IMR-90 (cell line): ENCODE data around the gene ANKRD44. TPM values are rescaled to one million over a fixed set of nuclear protein-coding genes. Genes with fewer than 3 reads are reported as not detected.

ENCODE experiments used
- ATAC-seq: fragments of 200-7000 bp; cut with Tn5 transposase; 2 replicates; pipeline ENCODE4 v1.9.1; 2020; ENCODE audit warnings: low read depth, mild to moderate bottlenecking, moderate library complexity
- BruUV-seq: library from RNA; stranded (reverse); fragments of 400-500 nt; replicated peaks from 2 replicates; lab custom pipeline; 2021; lab: Mats Ljungman, UMichigan
- CTCF ChIA-PET: fragments of 300-600 bp; formaldehyde crosslinking; extraction: SDS; loops from one replicate; lab custom pipeline; 2021; ENCODE audit warnings: antibody characterized with exemption; lab: Yijun Ruan, JAX
- POLR2A ChIA-PET: fragments of 300-600 bp; sonication (Branson Sonifier 250); formaldehyde crosslinking; loops from one replicate; lab custom pipeline; 2022; ENCODE audit warnings: antibody characterized with exemption; ENCODE audit not compliant: unreplicated experiment; lab: Charles Lee
- DNase-seq: peaks from one replicate; pipeline ENCODE4 v3.0.0; 2013
- H2AFZ ChIP-seq: replicated peaks from 2 replicates; pipeline ENCODE3; 2013; ENCODE audit warnings: low read length, mild to moderate bottlenecking; ENCODE audit not compliant: poor library complexity
- H2AK5ac ChIP-seq: 2 replicates; pipeline ENCODE4 v1.6.1; 2013; ENCODE audit warnings: low read depth, low read length, inconsistent platforms
- H2AK9ac ChIP-seq: replicated peaks from 2 replicates; pipeline ENCODE3; 2013; ENCODE audit warnings: mild to moderate bottlenecking, low read depth, low read length, moderate library complexity; ENCODE audit not compliant: poor library complexity
- H2BK120ac ChIP-seq: 2 replicates; pipeline ENCODE4 v1.6.1; 2013; ENCODE audit warnings: low read depth, low read length, inconsistent platforms
- H2BK15ac ChIP-seq: 3 replicates; pipeline ENCODE4 v1.6.1; 2013; ENCODE audit warnings: low read depth, low read length, inconsistent platforms
- H2BK20ac ChIP-seq: 2 replicates; pipeline ENCODE4 v1.6.1; 2013; ENCODE audit warnings: low read depth, mild to moderate bottlenecking, inconsistent platforms, low read length, moderate library complexity
- H2BK5ac ChIP-seq: 2 replicates; pipeline ENCODE4 v1.6.1; 2013; ENCODE audit warnings: mild to moderate bottlenecking, low read depth, low read length, inconsistent platforms; ENCODE audit not compliant: poor library complexity, severe bottlenecking
- H3K14ac ChIP-seq: replicated peaks from 2 replicates; pipeline ENCODE4 v1.6.1; 2013; ENCODE audit warnings: low read depth, low read length, inconsistent platforms
- H3K18ac ChIP-seq: 2 replicates; pipeline ENCODE4 v1.6.1; 2013; ENCODE audit warnings: low read depth, low read length, control low read depth
- H3K23ac ChIP-seq: 2 replicates; pipeline ENCODE4 v1.6.1; 2013; ENCODE audit warnings: low read depth, low read length, inconsistent platforms
- H3K27ac ChIP-seq: 2 replicates; pipeline ENCODE4 v1.5.1; 2013; ENCODE audit warnings: mild to moderate bottlenecking, control low read depth, low read length; ENCODE audit not compliant: insufficient read depth
- H3K27me3 ChIP-seq: 2 replicates; pipeline ENCODE4 v1.6.1; 2013; ENCODE audit warnings: low read length; ENCODE audit not compliant: control insufficient read depth, insufficient read depth
- H3K36me3 ChIP-seq: 2 replicates; pipeline ENCODE4 v1.6.1; 2013; ENCODE audit warnings: low read length, mixed read lengths; ENCODE audit not compliant: control insufficient read depth, insufficient read depth
- H3K4ac ChIP-seq: 2 replicates; pipeline ENCODE4 v1.6.1; 2013; ENCODE audit warnings: low read depth, low read length, inconsistent platforms
- H3K4me1 ChIP-seq: 2 replicates; pipeline ENCODE4 v1.6.1; 2013; ENCODE audit warnings: low read length, mixed read lengths; ENCODE audit not compliant: control insufficient read depth, insufficient read depth
- H3K4me2 ChIP-seq: 2 replicates; pipeline ENCODE4 v1.6.1; 2013; ENCODE audit warnings: low read depth, mild to moderate bottlenecking, control low read depth, low read length, moderate library complexity
- H3K4me3 ChIP-seq: 2 replicates; pipeline ENCODE4 v1.5.1; 2013; ENCODE audit warnings: low read depth, mild to moderate bottlenecking, control low read depth, low read length, moderate library complexity; ENCODE audit not compliant: insufficient read depth
- H3K56ac ChIP-seq: 2 replicates; pipeline ENCODE4 v1.6.1; 2013; ENCODE audit warnings: low read length, inconsistent platforms; ENCODE audit not compliant: insufficient read depth; ENCODE audit errors: extremely low read depth
- H3K79me1 ChIP-seq, 2 experiments: 2 replicates each; pipeline ENCODE4 v1.6.1; 2013; ENCODE audit warnings: low read length in 2 of 2, inconsistent platforms in 1 of 2, low read depth in 1 of 2
- H3K9ac ChIP-seq: 2 replicates; pipeline ENCODE4 v1.6.1; 2013; ENCODE audit warnings: low read depth, low read length, control low read depth
- H3K9me1 ChIP-seq: 2 replicates; pipeline ENCODE4 v1.6.1; 2013; ENCODE audit warnings: low read length, inconsistent platforms; ENCODE audit not compliant: insufficient read depth
- H3K9me3 ChIP-seq: 2 replicates; pipeline ENCODE4 v1.6.1; 2013; ENCODE audit warnings: low read length; ENCODE audit not compliant: control insufficient read depth, insufficient read depth
- H4K20me1 ChIP-seq: 2 replicates; pipeline ENCODE4 v1.6.1; 2013; ENCODE audit warnings: low read length, inconsistent platforms; ENCODE audit not compliant: insufficient read depth
- H4K5ac ChIP-seq: 2 replicates; pipeline ENCODE4 v1.6.1; 2013; ENCODE audit warnings: mild to moderate bottlenecking, low read depth, low read length, control low read depth
- H4K8ac ChIP-seq, 2 experiments: 2 replicates each; pipeline ENCODE4 v1.6.1; 2013; ENCODE audit warnings: low read depth in 2 of 2, low read length in 2 of 2, control low read depth in 1 of 2, inconsistent platforms in 1 of 2
- H4K91ac ChIP-seq: 2 replicates; pipeline ENCODE4 v1.6.1; 2013; ENCODE audit warnings: low read depth, low read length, inconsistent platforms; ENCODE audit not compliant: insufficient read depth
- CEBPB ChIP-seq: IDR thresholded peaks from 2 replicates; pipeline ENCODE4 v1.6.1; 2012; ENCODE audit warnings: low read depth, low read length, improper control_type of control experiment
- CHD1 ChIP-seq: IDR thresholded peaks from 2 replicates; pipeline ENCODE4 v1.6.1; 2012; ENCODE audit warnings: low read depth, low read length, improper control_type of control experiment
- CTCF ChIP-seq: conservative IDR thresholded peaks from 2 replicates; pipeline ENCODE4 v1.5.1; 2012; ENCODE audit warnings: mild to moderate bottlenecking, low read depth, low read length, improper control_type of control experiment
- ELK1 ChIP-seq: fragments of 150-350 bp; IDR thresholded peaks from 2 replicates; pipeline ENCODE4 v1.6.1; 2016; ENCODE audit warnings: low read depth, mild to moderate bottlenecking, low read length, moderate library complexity, borderline replicate concordance
- FOS ChIP-seq: fragments of 150-350 bp; IDR thresholded peaks from 2 replicates; pipeline ENCODE4 v1.6.1; 2016; ENCODE audit warnings: low read depth, low read length
- MAFK ChIP-seq: IDR thresholded peaks from 2 replicates; pipeline ENCODE4 v1.6.1; 2012; ENCODE audit warnings: low read depth, low read length, improper control_type of control experiment
- MAZ ChIP-seq: IDR thresholded peaks from 2 replicates; pipeline ENCODE4 v1.6.1; 2012; ENCODE audit warnings: low read depth, mild to moderate bottlenecking, low read length, improper control_type of control experiment, moderate library complexity, borderline replicate concordance
- MXI1 ChIP-seq: IDR thresholded peaks from 2 replicates; pipeline ENCODE4 v1.6.1; 2012; ENCODE audit warnings: low read depth, mild to moderate bottlenecking, low read length, moderate library complexity, borderline replicate concordance
- NFE2L2 ChIP-seq: fragments of 150-350 bp; IDR thresholded peaks from 2 replicates; pipeline ENCODE4 v1.6.1; 2016; ENCODE audit warnings: low read depth, mild to moderate bottlenecking, low read length
- RAD21 ChIP-seq: IDR thresholded peaks from 2 replicates; pipeline ENCODE4 v1.6.1; 2012; ENCODE audit warnings: low read length, improper control_type of control experiment
- WGBS, 2 experiments: methylation state at CpG; one replicate each; pipeline versions ENCODE4 v1.1.5 to v1.1.7; 2013; ENCODE audit warnings: missing lambda C conversion rate in 2 of 2; ENCODE audit not compliant: insufficient read length in 1 of 2; ENCODE audit errors: extremely low coverage in 2 of 2; 5-methylcytosine and 5-hydroxymethylcytosine counted together
- dilution Hi-C: fragments of 300-500 bp; cut with HindIII; formaldehyde crosslinking; loops from one replicate; pipeline ENCODE4 v1.14.3; 2018; ENCODE audit warnings: low sequenced_read_pairs; ENCODE audit not compliant: unreplicated experiment
- in situ Hi-C: fragments of 300-500 bp; cut with MboI; formaldehyde crosslinking; loops from 3 replicates; pipeline ENCODE4 v1.14.3; 2019; ENCODE audit warnings: low sequenced_read_pairs, inconsistent platforms, mixed read lengths
- intact Hi-C: fragments of 100-400 bp; cut with micrococcal nuclease; formaldehyde crosslinking; loops from 2 replicates; pipeline ENCODE4 v1.10.0; 2022
- polyA plus RNA-seq, 3 experiments: library from polyadenylated mRNA; depleted of rRNA; stranded (reverse); fragments of >200 nt; gene quantifications; 2 replicates each; pipeline ENCODE4 v1.2.3, GENCODE V29; 2012; ENCODE audit warnings: low replicate concordance in 1 of 3
- total RNA-seq: library from RNA; depleted of rRNA; stranded (reverse); fragments of >200 nt; gene quantifications from 2 replicates; pipeline ENCODE4 v1.2.3, GENCODE V29; 2012

Gene ANKRD44
- total and polyA plus RNA-seq, 2 of the 4 experiments (the other 2 are of a cell fraction) = 5.2 to 15.6 TPM

- H3K4me1 ChIP-seq = peaks cover 1% of the 10 kb centered on the region; the same call in 1 of the 2 replicates
- H3K14ac ChIP-seq = no peak overlapping the region
- H4K91ac ChIP-seq = no peak overlapping the region
- H3K4me2 ChIP-seq = no peak overlapping the region
- no peak overlapping the region for H2BK15ac ChIP-seq
- in situ Hi-C loops = no loop called here
- H2AK5ac ChIP-seq = no peak overlapping the region
- dilution Hi-C loops = no loop called here
- H3K9ac ChIP-seq = no peak overlapping the region
- ATAC-seq (no peak), DNase-seq (no peak)
- H2AK9ac ChIP-seq = no peak overlapping the region
- no peak overlapping the region for H2BK120ac ChIP-seq
- intact Hi-C loops = loop anchor here (10.0 kb wide), 1 partner anchor 307 kb away; the partner anchor contains the start of gene GTF3C3
- H3K4me3 ChIP-seq = no peak overlapping the region
- no peak overlapping the region for H3K4ac ChIP-seq
- no peaks in the 10 kb centered on the region for H3K36me3 ChIP-seq
- no peak overlapping the region for H3K18ac ChIP-seq
- no TSS peak for BruUV-seq
- no peak overlapping the region for H2BK5ac ChIP-seq
- H3K79me1 ChIP-seq = no peaks in the 10 kb centered on the region
- H4K20me1 ChIP-seq = no peaks in the 10 kb centered on the region
- H2AFZ ChIP-seq = no peak overlapping the region
- H3K9me3 ChIP-seq = no peaks in the 10 kb centered on the region
- no peaks in the 10 kb centered on the region for H3K27me3 ChIP-seq
- H4K5ac ChIP-seq = no peak overlapping the region
- WGBS, 2 experiments = no CpG with 5 or more reads among the region's 2 CpGs
- H3K27ac ChIP-seq = no peak overlapping the region
- no peak overlapping the region for H2BK20ac ChIP-seq
- H3K56ac ChIP-seq = no peak overlapping the region
- CTCF ChIA-PET = no interaction called here
- TF ChIP-seq ELK1 = no peak
- no peak for TF ChIP-seq MAZ
- TF ChIP-seq RAD21 = no peak
- no peak for TF ChIP-seq MAFK
- TF ChIP-seq CTCF = no peak
- TF ChIP-seq MXI1 = no peak
- TF ChIP-seq FOS = no peak
- TF ChIP-seq CEBPB = no peak
- no peak for TF ChIP-seq CHD1
- no peak for TF ChIP-seq NFE2L2
- no peak overlapping the region for H4K8ac ChIP-seq
- no peak overlapping the region for H3K23ac ChIP-seq
- H3K9me1 ChIP-seq = peaks cover 7% of the 10 kb centered on the region
- POLR2A ChIA-PET = no interaction called here
Measured at GRCh38 chr2:197101519-197101918, 209.1 kb downstream of the ANKRD44 start.
